ENCODE results near the gene HCLS1.
"Not testable (repeated sequence)": the region's sequence is repeated elsewhere in the genome, so short reads cannot be mapped to it uniquely, and the experiment has no call there.

Gene HCLS1, protein sequence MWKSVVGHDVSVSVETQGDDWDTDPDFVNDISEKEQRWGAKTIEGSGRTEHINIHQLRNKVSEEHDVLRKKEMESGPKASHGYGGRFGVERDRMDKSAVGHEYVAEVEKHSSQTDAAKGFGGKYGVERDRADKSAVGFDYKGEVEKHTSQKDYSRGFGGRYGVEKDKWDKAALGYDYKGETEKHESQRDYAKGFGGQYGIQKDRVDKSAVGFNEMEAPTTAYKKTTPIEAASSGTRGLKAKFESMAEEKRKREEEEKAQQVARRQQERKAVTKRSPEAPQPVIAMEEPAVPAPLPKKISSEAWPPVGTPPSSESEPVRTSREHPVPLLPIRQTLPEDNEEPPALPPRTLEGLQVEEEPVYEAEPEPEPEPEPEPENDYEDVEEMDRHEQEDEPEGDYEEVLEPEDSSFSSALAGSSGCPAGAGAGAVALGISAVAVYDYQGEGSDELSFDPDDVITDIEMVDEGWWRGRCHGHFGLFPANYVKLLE

DNA sequence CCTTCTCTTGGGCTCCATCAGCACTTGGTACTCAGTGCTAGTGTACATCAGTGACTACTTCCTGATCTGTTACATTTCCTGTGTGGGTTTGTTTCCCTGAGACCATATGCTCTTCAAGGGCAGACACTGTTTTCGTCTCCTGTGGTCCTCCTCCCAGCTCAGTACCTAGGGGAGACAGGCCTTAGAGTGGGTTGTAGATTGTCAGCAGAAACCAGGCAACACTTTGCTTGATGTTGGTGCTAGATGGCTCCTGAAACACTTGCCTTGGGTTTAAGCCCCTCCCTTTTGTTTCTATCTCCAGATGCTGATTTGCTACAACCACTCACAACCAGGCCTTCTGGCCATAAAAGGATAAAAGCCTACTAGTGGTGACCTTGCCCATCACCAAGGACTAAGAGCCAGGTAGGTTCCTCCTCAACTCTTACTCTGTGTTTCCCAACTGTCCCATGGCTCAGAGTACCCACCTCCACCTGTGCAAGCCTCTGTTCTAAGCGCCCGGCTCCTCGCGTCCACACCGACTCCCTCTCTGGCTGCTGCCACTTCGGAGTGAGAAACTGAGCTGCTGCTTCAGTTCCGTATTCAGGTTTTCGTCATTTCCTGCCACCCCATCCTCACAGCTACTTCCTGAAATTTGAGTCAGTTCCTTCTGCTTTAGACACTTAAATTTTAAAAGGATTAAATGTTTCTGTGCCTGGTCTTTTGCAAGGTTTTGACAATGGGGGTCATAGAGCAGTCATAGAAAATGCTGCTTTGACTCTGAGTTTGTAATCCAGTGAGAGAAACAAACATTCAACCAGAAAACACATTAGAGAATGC, at the start of gene HCLS1:
Gene HCLS1, minus strand, starts transcription at position 548 of the 816 bp plus-strand sequence. CDS start 2,556 bp downstream, outside the sequence.
- ATAC-seq (peak; percentile 89), DNase-seq (peak; percentile 74)

DNA sequence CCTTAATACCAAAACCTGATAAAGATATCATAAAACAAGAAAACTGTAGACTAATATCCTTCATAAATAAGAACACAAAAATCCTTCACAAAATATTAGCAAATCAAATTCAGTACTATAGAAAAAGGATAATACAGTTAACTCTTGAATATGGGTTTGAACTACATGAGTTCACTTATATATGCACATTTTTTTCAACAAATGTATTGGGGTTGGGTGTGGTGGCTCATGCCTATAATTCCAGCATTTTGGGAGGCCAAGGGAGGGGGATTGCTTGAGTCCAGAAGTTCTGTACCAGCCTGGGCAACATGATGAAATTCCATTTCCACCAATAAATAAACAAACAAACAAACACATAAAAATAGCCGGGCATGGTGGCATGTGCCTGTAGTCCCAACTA, 49.6 kb upstream of the HCLS1 start:
- ATAC-seq = no peak
- no peak for DNase-seq

DNA sequence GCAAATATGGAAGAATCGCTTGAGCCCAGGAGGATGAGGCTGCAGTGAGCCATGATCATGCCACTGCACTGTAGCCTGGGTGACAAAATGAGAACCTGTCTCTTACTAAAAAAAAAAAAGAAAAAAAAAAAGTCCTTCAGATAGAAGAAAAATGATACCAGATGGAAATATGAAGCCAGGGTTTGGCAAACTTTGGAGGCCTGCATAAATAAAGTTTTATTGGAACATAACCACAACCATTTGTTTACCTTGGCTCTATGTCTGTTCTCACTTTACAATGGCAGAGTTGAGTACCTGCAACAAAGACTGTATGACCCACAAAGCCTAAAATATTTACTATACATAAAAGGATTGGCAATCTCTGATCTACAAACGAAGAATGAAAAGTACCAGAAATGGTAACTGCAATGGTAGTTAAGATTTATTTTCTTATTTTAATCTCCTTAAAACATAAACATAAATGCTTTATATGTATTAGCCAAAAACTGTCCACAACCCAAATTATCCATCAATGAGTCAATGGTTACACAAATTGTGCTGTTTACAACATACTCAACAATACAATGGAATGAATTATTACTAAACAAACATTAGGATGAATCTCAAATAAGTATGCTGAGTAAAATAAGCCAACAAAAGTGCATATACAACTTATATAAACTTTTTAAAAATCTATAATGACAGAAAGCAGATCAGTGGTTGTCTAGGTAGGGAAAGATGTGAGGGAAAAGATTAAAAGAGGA, 47.0 kb upstream of the HCLS1 start:
- DNase-seq (no peak), ATAC-seq (no peak)

DNA sequence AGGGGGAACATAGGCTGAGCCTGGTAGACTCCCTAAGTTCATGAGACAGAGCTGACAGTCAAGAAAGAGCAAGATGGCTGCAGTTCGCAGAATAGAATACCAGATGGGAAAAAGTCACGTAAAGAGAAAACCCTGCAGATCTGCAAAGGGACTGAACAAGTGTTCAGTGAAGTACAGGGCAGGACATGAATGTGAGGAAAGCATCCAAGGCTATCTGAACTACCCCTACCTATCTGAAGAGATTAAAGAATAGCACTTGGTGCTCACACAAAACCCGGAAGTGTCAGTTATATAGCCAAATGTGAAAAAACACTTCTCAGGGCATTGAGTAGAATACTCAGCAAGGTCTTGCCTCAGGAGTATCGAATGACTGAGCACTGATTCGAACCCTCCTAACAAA, 44.8 kb upstream of the HCLS1 start:
- DNase-seq (no peak), ATAC-seq (no peak)

- no peak for DNase-seq
- no peak for ATAC-seq
These were observed 43.3 kb upstream of the HCLS1 start for GRCh38 chr3:121703973-121704372.

- DNase-seq (no peak), ATAC-seq (no peak)
These were observed 38.2 kb upstream of the HCLS1 start for GRCh38 chr3:121698901-121699300.

GRCh38 chr3:121698476-121698875, 37.8 kb upstream of the HCLS1 start:
- DNase-seq (no peak), ATAC-seq (no peak)

DNA sequence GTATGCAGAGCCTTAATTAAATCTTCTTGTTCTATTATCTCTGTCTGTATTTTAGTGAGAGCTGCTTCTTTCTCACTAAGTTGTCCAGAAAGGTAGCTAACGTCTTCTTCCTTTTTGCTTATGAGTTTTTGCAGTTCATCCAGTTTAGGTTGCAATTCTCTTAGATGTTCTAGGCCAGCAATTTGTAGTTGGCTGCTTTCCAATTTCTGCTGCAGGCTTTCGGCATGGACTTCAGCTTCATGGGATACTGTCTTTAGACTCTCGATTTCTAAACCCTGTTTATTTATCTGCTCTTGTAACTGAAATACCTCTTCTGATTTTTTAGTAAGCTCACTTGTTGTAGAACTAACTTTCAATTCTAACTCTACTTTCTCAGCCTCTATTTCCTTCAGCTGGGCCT, 35.5 kb upstream of the HCLS1 start:
- no peak for DNase-seq
- no peak for ATAC-seq

- DNase-seq (no peak), ATAC-seq (no peak)
These were observed 31.5 kb upstream of the HCLS1 start for GRCh38 chr3:121692010-121692699.

- DNase-seq = no peak
- no peak for ATAC-seq
These were observed 30.2 kb upstream of the HCLS1 start for GRCh38 chr3:121690777-121691405.

DNA sequence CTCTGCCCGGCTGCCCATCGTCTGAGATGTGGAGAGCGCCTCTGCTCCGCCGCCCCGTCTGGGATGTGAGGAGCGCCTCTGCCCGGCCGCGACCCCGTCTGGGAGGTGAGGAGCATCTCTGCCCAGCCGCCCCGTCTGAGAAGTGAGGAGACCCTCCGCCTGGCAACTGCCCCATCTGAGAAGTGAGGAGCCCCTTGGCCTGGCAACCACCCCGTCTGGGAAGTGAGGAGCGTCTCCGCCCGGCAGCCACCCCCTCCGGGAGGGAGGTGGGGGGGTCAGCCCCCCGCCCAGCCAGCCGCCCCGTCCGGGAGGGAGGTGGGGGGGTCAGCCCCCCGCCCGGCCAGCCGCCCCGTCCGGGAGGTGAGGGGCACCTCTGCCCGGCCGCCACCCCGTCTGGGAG, 28.0 kb upstream of the HCLS1 start:
- DNase-seq, ATAC-seq: not testable (repeated sequence)

DNA sequence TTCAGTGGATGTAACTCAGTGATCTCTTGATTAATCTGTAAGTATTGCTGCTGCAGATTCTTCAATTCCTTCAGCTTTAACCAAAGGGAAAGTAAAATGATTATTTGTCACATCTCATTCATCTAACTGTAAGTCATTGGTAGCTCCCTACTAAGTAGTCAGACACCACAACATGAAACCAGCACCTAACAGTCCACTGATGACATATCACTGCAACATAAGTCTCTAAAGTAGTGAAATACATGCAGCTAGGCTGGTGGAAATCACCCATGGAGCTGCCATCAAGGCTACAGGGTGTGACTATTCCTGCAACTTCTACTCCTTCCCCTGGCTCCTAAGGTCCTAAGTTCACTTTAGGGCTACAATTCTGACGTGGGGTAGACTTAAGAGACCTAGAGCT, 21.1 kb upstream of the HCLS1 start:
- no peak for DNase-seq
- no peak for ATAC-seq

DNA sequence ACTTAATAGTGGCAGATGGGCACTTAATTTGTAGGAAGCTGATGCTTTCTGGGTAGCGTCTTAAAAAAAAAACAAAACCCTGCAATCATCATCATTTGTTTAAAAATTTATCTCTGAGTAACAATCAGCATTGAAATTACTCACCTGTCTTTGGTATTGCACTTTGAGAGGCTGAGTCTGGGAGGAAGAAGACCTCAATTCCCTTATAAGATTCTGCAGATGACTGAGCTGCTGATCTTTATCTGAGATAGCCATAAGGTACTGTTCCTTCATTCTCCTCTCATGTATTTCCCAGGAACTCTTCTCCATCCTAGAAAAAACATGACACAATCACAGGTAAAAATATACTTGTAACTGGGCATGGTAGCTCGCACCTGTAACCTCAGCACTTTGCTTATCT, 16.4 kb upstream of the HCLS1 start:
- DNase-seq = no peak
- no peak for ATAC-seq

DNA sequence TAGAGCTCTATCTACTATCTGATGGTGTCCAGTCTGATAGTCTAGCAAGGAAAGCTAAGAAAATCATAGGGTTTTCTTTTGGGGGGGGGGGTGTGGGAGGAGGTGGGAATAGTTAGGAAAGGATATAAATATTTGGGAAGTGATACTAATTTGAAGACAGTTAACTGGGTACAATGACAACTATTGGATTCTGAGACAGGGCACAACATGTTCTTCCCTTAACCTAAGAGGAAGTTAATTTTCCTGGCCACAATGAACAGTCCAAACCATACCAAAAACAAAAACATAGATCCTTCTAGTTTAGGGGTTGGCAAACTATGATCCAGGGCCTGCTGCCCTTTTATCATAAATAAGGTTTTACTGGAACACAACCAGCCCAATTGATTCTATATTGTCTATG, 10.0 kb upstream of the HCLS1 start:
- ATAC-seq = no peak
- no peak for DNase-seq

- ATAC-seq (no peak), DNase-seq (no peak)
These were observed 6.6 kb upstream of the HCLS1 start for GRCh38 chr3:121667333-121667732.

GRCh38 chr3:121665488-121665887, 4.8 kb upstream of the HCLS1 start:
- no peak for ATAC-seq
- DNase-seq = no peak

- ATAC-seq (no peak), DNase-seq (no peak)
These were observed 2.6 kb upstream of the HCLS1 start for GRCh38 chr3:121663171-121663847.

GRCh38 chr3:121662742-121663141, 2.0 kb upstream of the HCLS1 start:
- ATAC-seq (no peak), DNase-seq (no peak)

- ATAC-seq = no peak
- DNase-seq = no peak
These were observed 673 bp upstream of the HCLS1 start for GRCh38 chr3:121661376-121661775.

DNA sequence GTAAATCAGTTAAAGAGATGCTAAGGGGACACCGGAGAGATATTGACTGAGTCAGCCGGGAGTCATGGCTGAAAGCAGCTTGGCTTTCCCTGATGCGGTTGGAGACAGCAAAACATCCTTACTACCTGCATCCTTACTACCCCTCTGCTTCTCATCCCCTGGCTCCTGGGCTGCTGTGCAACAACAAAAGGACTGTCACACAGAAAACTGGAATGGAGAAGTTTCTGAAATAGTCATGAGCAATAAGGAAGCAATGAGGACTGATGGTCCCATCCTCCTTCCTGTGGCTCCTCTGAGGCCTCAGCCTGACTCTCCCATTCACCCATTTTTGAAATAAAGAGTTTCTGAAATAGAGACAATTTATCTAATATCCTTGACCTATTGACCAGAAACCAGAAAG, 1.1 kb downstream of the HCLS1 start:
- ATAC-seq = no peak
- no peak for DNase-seq
